ENCODE measurements around the gene NDUFS7. TPM values are rescaled to one million over a fixed set of nuclear protein-coding genes. Genes with fewer than 3 reads are reported as not detected.

Gene NDUFS7
- total and polyA plus RNA-seq, 12 donors, result 4.7 to 286 (median 148) TPM

- Histone ChIP-seq H3K4me3 (no peak overlapping the region), H3K36me3 (replicated peaks in 1 of 2) (peaks cover 0 to 12% of the 10 kb centered on the region in 2 donors), H3K4me1 (replicated peaks in 1 of 2) (peaks cover 46 to 60% of the 10 kb centered on the region in 2 donors), H3K9me3 (replicated peaks in 1 of 3) (no peaks in the 10 kb centered on the region), H3K27ac (peak overlapping the region; percentile 62 to 99 (median 94)), H3K27me3 (no peaks in the 10 kb centered on the region)
- WGBS, 4 donors, result 46 to 51% (median 50%) methylated on average over 10 to 29 of the region's 29 CpGs
- TF ChIP-seq POLR2A (IDR thresholded peaks at IDR 0.05) (peak; percentile 23 to 37), CTCF (IDR thresholded peaks at IDR 0.05) (no peak)
- DNase-seq, result peak; percentile 67 to 95 (median 82)
- intact Hi-C loops (cut with DNase I), result no loop called here
These were observed 27.8 kb downstream of the NDUFS7 start for GRCh38 chr19:1411255-1412191.

- peaks cover 0 to 12% of the 10 kb centered on the region in 2 donors for H3K36me3 ChIP-seq (replicated peaks in 1 of 2)
- TF ChIP-seq POLR2A (IDR thresholded peaks at IDR 0.05), result no peak
- no peak for TF ChIP-seq CTCF (IDR thresholded peaks at IDR 0.05)
- H3K9me3 ChIP-seq (replicated peaks in 1 of 3), result no peaks in the 10 kb centered on the region
- 72 to 79% (median 76%) methylated on average over 12 to 21 of the region's 21 CpGs for WGBS, 4 donors
- H3K4me3 ChIP-seq, result no peak overlapping the region
- no peak for DNase-seq
- H3K27me3 ChIP-seq, result no peaks in the 10 kb centered on the region
- H3K27ac ChIP-seq, result peak overlapping the region in 4 of 5 donors; percentile 62 to 99 (median 94)
- H3K4me1 ChIP-seq (replicated peaks in 1 of 2), result peaks cover 55 to 69% of the 10 kb centered on the region in 2 donors
- intact Hi-C loops (cut with DNase I), result no loop called here
These were observed 28.7 kb downstream of the NDUFS7 start for GRCh38 chr19:1412323-1412923.

- no peaks in the 10 kb centered on the region for H3K27me3 ChIP-seq
- no peaks in the 10 kb centered on the region for H3K9me3 ChIP-seq (replicated peaks in 1 of 3)
- H3K4me1 ChIP-seq (replicated peaks in 1 of 2), result peaks cover 55 to 77% of the 10 kb centered on the region in 2 donors
- H3K4me3 ChIP-seq, result no peak overlapping the region
- peaks cover 0 to 12% of the 10 kb centered on the region in 2 donors for H3K36me3 ChIP-seq (replicated peaks in 1 of 2)
- 70 to 77% (median 75%) methylated on average over 26 to 36 of the region's 36 CpGs for WGBS, 4 donors
- peak overlapping the region in 2 of 5 donors; percentile 94 to 99 for H3K27ac ChIP-seq
- TF ChIP-seq CTCF (IDR thresholded peaks at IDR 0.05) (no peak), POLR2A (IDR thresholded peaks at IDR 0.05) (no peak)
- DNase-seq, result no peak
- intact Hi-C loops (cut with DNase I), result no loop called here
These were observed 29.5 kb downstream of the NDUFS7 start for GRCh38 chr19:1412995-1413800.
